Esophagus squamous epithelium (tissue), 5 donors: ENCODE data around the gene CREBBP. TPM values are rescaled to one million over a fixed set of nuclear protein-coding genes. Genes with fewer than 3 reads are reported as not detected.

Experiments used
- DNase-seq: peaks from one replicate; lab custom pipeline; 2025; lab: John Stamatoyannopoulos, UW
- H3K27ac ChIP-seq, 4 donors: fragments of 200-600 bp; sonication (generic); one replicate each; pipeline ENCODE4 v1.5.1; 2016 to 2019; ENCODE audit warnings: mild to moderate bottlenecking in 1 of 4
- H3K27me3 ChIP-seq, 4 donors: fragments of 200-600 bp; sonication (generic); 1 replicate in 3 of 4; 2 replicates in 1 of 4; pipeline versions ENCODE4 v1.5.1 to v1.6.0; 2017 to 2021; ENCODE audit warnings: antibody characterized with exemption in 1 of 4
- H3K36me3 ChIP-seq, 3 donors: fragments of 200-600 bp; sonication (generic); one replicate each; pipeline ENCODE4 v1.5.1; 2016 to 2019
- H3K4me1 ChIP-seq, 3 donors: fragments of 200-600 bp; sonication (generic); one replicate each; pipeline ENCODE4 v1.5.1; 2017 to 2019
- H3K4me3 ChIP-seq, 4 donors: fragments of 200-600 bp; sonication (generic); 1 replicate in 3 of 4; 2 replicates in 1 of 4; pipeline ENCODE4 v1.5.1; 2016 to 2019; ENCODE audit warnings: mild to moderate bottlenecking in 2 of 4, moderate library complexity in 1 of 4
- H3K9me3 ChIP-seq, 3 donors: fragments of 200-600 bp; sonication (generic); one replicate each; pipeline ENCODE4 v1.5.1; 2016 to 2019
- POLR2A ChIP-seq, 4 donors: fragments of 450-650 bp; IDR thresholded peaks; one replicate each; pipeline ENCODE4 v1.6.1; 2017; ENCODE audit warnings: antibody characterized with exemption in 4 of 4, mild to moderate bottlenecking in 4 of 4, moderate library complexity in 3 of 4
- WGBS, 2 donors: methylation state at CpG; one replicate each; pipeline ENCODE4 v1.1.5; 2018; 5-methylcytosine and 5-hydroxymethylcytosine counted together
- intact Hi-C: fragments of 100-400 bp; cut with DNase I; formaldehyde crosslinking; loops from one replicate; pipeline ENCODE4 v1.15.0; 2022
- total RNA-seq, 4 donors: library from RNA; depleted of rRNA; stranded (reverse); fragments of >200 nt; gene quantifications; one replicate each; pipeline ENCODE4 v1.1.0, GENCODE V29; 2016
- TF ChIP-seq, protein P1 (sequence below), 6 experiments: fragments of 450-650 bp in 4 of 6; fragments of 200-600 bp in 2 of 6; sonication (generic) in 2 of 6; IDR thresholded peaks; one replicate each; pipeline ENCODE4 v1.5.1; 2016 to 2019; ENCODE audit warnings: antibody characterized with exemption in 6 of 6, mild to moderate bottlenecking in 4 of 6, moderate library complexity in 4 of 6
- donor health status: DM: yes; HTN: yes; CAD: no.

The CREBBP gene
- total RNA-seq, 4 donors from 2014 or later = 14.5 to 53.6 (median 37.5) TPM

DNA sequence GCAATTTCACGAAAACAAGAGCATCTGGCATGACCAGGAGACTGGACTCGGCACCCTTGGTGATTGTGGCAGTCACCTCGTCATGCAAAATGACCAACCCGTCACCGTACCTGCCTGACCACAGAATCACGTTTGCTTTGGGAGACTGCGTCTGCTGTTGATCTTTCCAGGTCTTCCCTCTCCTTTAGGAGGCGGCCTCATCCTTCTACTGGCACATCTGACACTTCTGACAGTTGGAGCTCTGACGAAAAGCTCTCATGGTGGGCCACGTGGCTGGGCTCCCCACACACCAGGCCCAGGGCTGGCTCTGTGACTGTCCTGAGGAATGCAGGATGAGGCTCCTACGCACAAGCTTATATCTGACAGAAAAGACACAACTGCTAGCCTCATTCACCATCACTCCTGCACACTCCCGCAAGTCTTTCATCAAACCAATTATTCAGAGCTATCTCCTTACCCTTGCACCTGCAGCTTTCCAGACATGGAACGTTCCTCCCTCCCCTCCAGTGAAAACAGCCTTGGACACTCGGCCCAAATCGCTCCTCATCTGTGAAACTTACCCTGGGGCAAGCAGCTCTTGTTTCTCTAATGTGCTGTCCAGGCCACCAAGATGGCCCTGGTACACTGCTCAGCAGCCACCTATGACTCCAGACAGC, 166.8 kb downstream of the CREBBP start:
- intact Hi-C loops = no loop called here
- H3K4me1 ChIP-seq = peaks cover 5 to 55% (median 9%) of the 10 kb centered on the region in 3 donors
- H3K27ac ChIP-seq = peak overlapping the region; percentile 51 to 80 (median 67)
- TF ChIP-seq POLR2A (IDR thresholded peaks at IDR 0.05) = no peak
- TF ChIP-seq, protein P1, sequence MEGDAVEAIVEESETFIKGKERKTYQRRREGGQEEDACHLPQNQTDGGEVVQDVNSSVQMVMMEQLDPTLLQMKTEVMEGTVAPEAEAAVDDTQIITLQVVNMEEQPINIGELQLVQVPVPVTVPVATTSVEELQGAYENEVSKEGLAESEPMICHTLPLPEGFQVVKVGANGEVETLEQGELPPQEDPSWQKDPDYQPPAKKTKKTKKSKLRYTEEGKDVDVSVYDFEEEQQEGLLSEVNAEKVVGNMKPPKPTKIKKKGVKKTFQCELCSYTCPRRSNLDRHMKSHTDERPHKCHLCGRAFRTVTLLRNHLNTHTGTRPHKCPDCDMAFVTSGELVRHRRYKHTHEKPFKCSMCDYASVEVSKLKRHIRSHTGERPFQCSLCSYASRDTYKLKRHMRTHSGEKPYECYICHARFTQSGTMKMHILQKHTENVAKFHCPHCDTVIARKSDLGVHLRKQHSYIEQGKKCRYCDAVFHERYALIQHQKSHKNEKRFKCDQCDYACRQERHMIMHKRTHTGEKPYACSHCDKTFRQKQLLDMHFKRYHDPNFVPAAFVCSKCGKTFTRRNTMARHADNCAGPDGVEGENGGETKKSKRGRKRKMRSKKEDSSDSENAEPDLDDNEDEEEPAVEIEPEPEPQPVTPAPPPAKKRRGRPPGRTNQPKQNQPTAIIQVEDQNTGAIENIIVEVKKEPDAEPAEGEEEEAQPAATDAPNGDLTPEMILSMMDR (IDR thresholded peaks at IDR 0.05) = no peak
- H3K36me3 ChIP-seq = peaks cover 0 to 24% (median 0%) of the 10 kb centered on the region in 3 donors
- no peak for DNase-seq
- H3K27me3 ChIP-seq = no peaks in the 10 kb centered on the region
- 71 to 76% methylated on average over 10 to 15 of the region's 15 CpGs for WGBS, 2 donors
- H3K4me3 ChIP-seq = peak overlapping the region in 3 of 4 donors; percentile 1 to 21 (median 20)
- H3K9me3 ChIP-seq = no peaks in the 10 kb centered on the region

DNA sequence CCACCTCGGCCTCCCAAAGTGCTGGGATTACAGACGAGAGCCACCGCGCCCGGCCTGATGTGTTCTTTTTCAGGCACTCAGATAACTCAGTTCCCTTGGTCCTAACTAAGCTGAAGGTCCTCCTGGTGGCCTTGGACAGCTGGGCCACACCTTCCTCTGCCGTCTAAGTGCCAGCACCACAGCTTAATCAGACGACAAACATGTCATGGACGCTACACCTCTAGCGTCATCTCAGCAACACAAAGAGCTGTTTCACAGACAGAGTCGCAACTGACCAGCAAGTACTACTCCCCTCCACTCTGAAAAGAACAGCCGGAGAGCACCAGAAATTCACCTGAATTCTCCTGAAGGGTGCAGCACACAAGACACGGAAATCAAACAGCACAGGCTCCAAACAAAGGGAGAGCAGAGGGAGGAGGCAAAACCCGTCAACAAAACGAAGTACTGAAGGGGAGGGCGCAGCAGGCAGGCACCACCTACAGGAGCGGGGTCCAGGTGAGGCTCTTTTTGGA, 167.6 kb downstream of the CREBBP start:
- no peak for DNase-seq
- Histone ChIP-seq H3K9me3 (no peaks in the 10 kb centered on the region), H3K36me3 (peaks cover 0 to 28% (median 0%) of the 10 kb centered on the region in 3 donors), H3K4me3 (peak overlapping the region in 3 of 4 donors; percentile 1 to 21 (median 20)), H3K4me1 (peaks cover 2 to 51% (median 9%) of the 10 kb centered on the region in 3 donors), H3K27ac (peak overlapping the region; percentile 51 to 80 (median 67)), H3K27me3 (no peaks in the 10 kb centered on the region)
- intact Hi-C loops = no loop called here
- whole genome bisulfite sequencing, 2 donors = 48 to 60% methylated on average over 6 to 11 of the region's 16 CpGs
- no peak for TF ChIP-seq POLR2A (IDR thresholded peaks at IDR 0.05)
- TF ChIP-seq, protein P1 (IDR thresholded peaks at IDR 0.05) = no peak

DNA sequence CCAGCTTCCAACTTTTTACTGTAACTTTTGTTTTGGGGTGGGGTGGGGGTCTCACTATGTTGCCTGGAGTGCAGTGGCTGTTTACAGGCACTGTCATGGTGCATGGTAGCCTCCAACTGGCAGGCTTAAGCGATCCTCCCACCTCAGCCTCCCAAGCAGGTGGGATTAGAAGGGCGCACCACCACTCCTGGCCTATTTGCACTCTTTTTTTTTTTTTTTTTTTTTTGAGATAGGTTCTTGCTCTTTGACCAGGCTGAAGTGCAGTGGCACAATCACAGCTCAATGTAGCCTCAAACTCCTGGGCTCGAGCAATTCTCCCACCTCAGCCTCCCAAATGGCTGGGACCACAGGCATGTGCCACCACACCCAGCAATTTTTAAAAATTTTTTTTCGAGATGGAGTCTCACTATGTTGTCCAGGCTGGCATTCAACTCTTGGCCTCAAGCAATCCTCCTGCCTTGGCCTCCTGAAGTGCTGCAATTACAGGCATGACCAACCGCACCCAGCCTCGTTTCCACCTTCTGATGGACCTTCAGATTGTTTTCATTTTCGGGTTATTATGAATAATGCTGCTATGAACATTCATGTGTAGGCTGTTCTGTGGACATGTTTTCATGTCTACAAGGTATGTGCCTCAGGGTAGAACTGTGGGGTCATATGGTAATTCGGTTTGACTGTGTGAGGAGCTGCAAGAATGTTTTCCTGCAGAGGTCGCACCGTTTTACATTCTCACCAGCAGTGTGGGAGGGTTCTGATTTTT, 174.1 kb downstream of the CREBBP start:
- Histone ChIP-seq H3K27ac (no peak overlapping the region), H3K9me3 (no peaks in the 10 kb centered on the region), H3K4me1 (no peaks in the 10 kb centered on the region), H3K36me3 (peaks cover 0 to 47% (median 0%) of the 10 kb centered on the region in 3 donors), H3K4me3 (no peak overlapping the region), H3K27me3 (no peaks in the 10 kb centered on the region)
- no peak for DNase-seq
- intact Hi-C loops = no loop called here
- 85 to 95% methylated on average over 10 of the region's 10 CpGs for WGBS, 2 donors
- no peak for TF ChIP-seq POLR2A (IDR thresholded peaks at IDR 0.05)
- TF ChIP-seq, protein P1 (IDR thresholded peaks at IDR 0.05) = no peak

DNA sequence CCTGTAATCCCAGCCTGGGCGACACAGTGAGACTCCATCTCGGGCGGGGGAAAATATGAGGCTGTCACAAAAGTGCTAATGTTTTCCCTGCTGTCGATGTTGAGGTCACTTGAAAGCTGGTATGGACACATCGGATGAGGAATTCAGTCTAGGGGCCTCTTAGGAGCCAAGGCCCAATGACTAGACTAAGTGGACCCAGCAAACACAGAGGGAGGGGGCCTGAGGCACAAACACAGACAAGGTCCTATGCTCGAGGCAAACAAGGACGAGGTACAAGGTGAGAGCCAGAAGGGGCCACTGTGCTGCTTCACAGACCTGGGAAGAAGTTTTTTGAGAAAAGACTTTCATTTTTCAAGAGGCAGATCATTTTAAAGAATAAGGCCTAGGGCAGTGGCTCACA, 178.4 kb downstream of the CREBBP start:
- H3K36me3 ChIP-seq = peaks cover 0 to 29% (median 0%) of the 10 kb centered on the region in 3 donors
- H3K27me3 ChIP-seq = no peaks in the 10 kb centered on the region
- intact Hi-C loops = no loop called here
- no peak overlapping the region for H3K4me3 ChIP-seq
- TF ChIP-seq, protein P1 (IDR thresholded peaks at IDR 0.05) = no peak
- TF ChIP-seq POLR2A (IDR thresholded peaks at IDR 0.05) = no peak
- H3K27ac ChIP-seq = no peak overlapping the region
- H3K9me3 ChIP-seq = no peaks in the 10 kb centered on the region
- H3K4me1 ChIP-seq = peaks cover 0 to under 1% (median 0%) of the 10 kb centered on the region in 3 donors
- 85 to 94% methylated on average over 7 of the region's 7 CpGs for WGBS, 2 donors
- DNase-seq = no peak

DNA sequence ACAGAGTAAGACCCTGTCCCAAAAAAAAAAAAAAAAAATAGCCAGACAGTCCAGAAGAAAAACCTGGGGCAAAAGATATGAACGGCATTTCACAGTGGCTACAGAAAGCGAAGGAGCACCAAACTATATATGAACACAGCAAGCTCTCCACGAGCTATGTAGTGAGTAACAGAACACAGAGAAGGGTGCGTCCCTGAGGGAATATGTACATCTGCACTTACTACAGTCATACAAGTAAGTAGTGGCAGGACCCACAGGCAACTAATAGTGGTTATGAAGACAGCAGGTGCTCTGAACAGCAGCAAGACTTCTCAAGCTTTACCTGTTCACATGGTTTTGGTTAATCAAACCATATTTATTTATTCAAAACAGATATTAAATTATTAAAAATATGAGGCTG, 179.0 kb downstream of the CREBBP start:
- Histone ChIP-seq H3K27me3 (no peaks in the 10 kb centered on the region), H3K27ac (no peak overlapping the region), H3K4me1 (peaks cover 0 to 6% (median 0%) of the 10 kb centered on the region in 3 donors), H3K36me3 (peaks cover 0 to 29% (median 0%) of the 10 kb centered on the region in 3 donors), H3K9me3 (no peaks in the 10 kb centered on the region), H3K4me3 (no peak overlapping the region)
- intact Hi-C loops = no loop called here
- no peak for DNase-seq
- WGBS, 2 donors = 87 to 91% methylated on average over 4 of the region's 4 CpGs
- TF ChIP-seq, protein P1 (IDR thresholded peaks at IDR 0.05) = no peak
- TF ChIP-seq POLR2A (IDR thresholded peaks at IDR 0.05) = no peak
